WTC11 (cell line): ENCODE results near the gene PSKH1. TPM values are rescaled to one million over a fixed set of nuclear protein-coding genes. Genes with fewer than 3 reads are reported as not detected.

Source experiments
- ATAC-seq: fragments of 200-7000 bp; cut with Tn5 transposase; 2 replicates; pipeline ENCODE4 v1.10.0; 2021; ENCODE audit warnings: mild to moderate bottlenecking, moderate library complexity
- CTCF ChIA-PET: fragments of 300-600 bp; sonication (Branson Sonifier 250); formaldehyde crosslinking; loops from one replicate; lab custom pipeline; 2021; ENCODE audit warnings: antibody characterized with exemption; lab: Charles Lee
- POLR2A ChIA-PET: fragments of 350-600 bp; sonication (Branson Sonifier 250); formaldehyde crosslinking; loops from one replicate; lab custom pipeline; 2021; ENCODE audit warnings: antibody characterized with exemption; lab: Charles Lee
- DNase-seq: peaks from one replicate; pipeline ENCODE4 v3.0.0; 2021; ENCODE audit warnings: low spot score
- H3K27ac Mint-ChIP-seq: 2 replicates; pipeline ENCODE4 v1.8.0; 2021; ENCODE audit warnings: mixed read lengths
- H3K27me3 Mint-ChIP-seq: 2 replicates; pipeline ENCODE4 v1.8.0; 2021; ENCODE audit warnings: low read depth, mild to moderate bottlenecking, moderate library complexity, mixed read lengths
- H3K36me3 Mint-ChIP-seq: 2 replicates; pipeline ENCODE4 v1.8.0; 2021; ENCODE audit warnings: mixed read lengths
- H3K4me1 Mint-ChIP-seq: 2 replicates; pipeline ENCODE4 v1.8.0; 2022; ENCODE audit warnings: mixed read lengths
- H3K4me3 Mint-ChIP-seq: 2 replicates; pipeline ENCODE4 v1.8.0; 2021; ENCODE audit warnings: mild to moderate bottlenecking, moderate library complexity, mixed read lengths
- H3K9me3 Mint-ChIP-seq: 2 replicates; pipeline ENCODE4 v1.8.0; 2021; ENCODE audit warnings: mixed read lengths
- AR ChIP-seq: fragments of 250-450 bp; sonication (Bioruptor Pico); IDR thresholded peaks from 2 replicates; pipeline ENCODE4 v1.9.0; 2021; ENCODE audit warnings: mild to moderate bottlenecking
- CTCF ChIP-seq: fragments of 200-600 bp; IDR thresholded peaks from 2 replicates; pipeline ENCODE4 v1.8.0; 2022; ENCODE audit warnings: antibody characterized with exemption
- E2F1 ChIP-seq: sonication (generic); formaldehyde crosslinking; IDR thresholded peaks from 2 replicates; pipeline ENCODE4 v1.8.0; 2022; ENCODE audit warnings: mild to moderate bottlenecking, missing genetic modification reagents
- E2F5 ChIP-seq: sonication (generic); formaldehyde crosslinking; IDR thresholded peaks from 2 replicates; pipeline ENCODE4 v1.8.1; 2022; ENCODE audit warnings: mild to moderate bottlenecking, moderate library complexity, missing genetic modification reagents
- ETV6 ChIP-seq: sonication (generic); formaldehyde crosslinking; IDR thresholded peaks from 2 replicates; pipeline ENCODE4 v1.8.1; 2022; ENCODE audit warnings: mild to moderate bottlenecking, missing genetic modification reagents
- FOXK1 ChIP-seq: sonication (generic); formaldehyde crosslinking; IDR thresholded peaks from 2 replicates; pipeline ENCODE4 v1.8.0; 2022; ENCODE audit warnings: mild to moderate bottlenecking, moderate library complexity, missing genetic modification reagents
- GTF2I ChIP-seq: fragments of 250-450 bp; sonication (Bioruptor Pico); conservative IDR thresholded peaks from 2 replicates; pipeline ENCODE4 v1.4.0; 2021; ENCODE audit warnings: mild to moderate bottlenecking
- IRF1 ChIP-seq: sonication (generic); formaldehyde crosslinking; IDR thresholded peaks from 2 replicates; pipeline ENCODE4 v1.8.0; 2023; ENCODE audit warnings: missing genetic modification reagents
- NFYB ChIP-seq: sonication (generic); formaldehyde crosslinking; conservative IDR thresholded peaks from 2 replicates; pipeline ENCODE4 v1.8.0; 2022; ENCODE audit warnings: low read depth, missing genetic modification reagents
- PRDM15 ChIP-seq: sonication (generic); formaldehyde crosslinking; IDR thresholded peaks from 2 replicates; pipeline ENCODE4 v1.8.0; 2022; ENCODE audit warnings: missing genetic modification reagents
- USF1 ChIP-seq: sonication (generic); formaldehyde crosslinking; IDR thresholded peaks from 2 replicates; pipeline ENCODE4 v1.8.0; 2022; ENCODE audit warnings: mild to moderate bottlenecking, missing genetic modification reagents
- ZMAT4 ChIP-seq: fragments of 250-450 bp; sonication (Bioruptor Pico); IDR thresholded peaks from 2 replicates; pipeline ENCODE4 v1.9.0; 2021; ENCODE audit warnings: mild to moderate bottlenecking
- ZNF232 ChIP-seq: sonication (generic); formaldehyde crosslinking; IDR thresholded peaks from 2 replicates; pipeline ENCODE4 v1.8.0; 2022; ENCODE audit warnings: mild to moderate bottlenecking, missing genetic modification reagents
- ZNF396 ChIP-seq: fragments of 250-450 bp; sonication (Bioruptor Pico); IDR thresholded peaks from 2 replicates; pipeline ENCODE4 v1.8.0; 2021; ENCODE audit warnings: mild to moderate bottlenecking, moderate library complexity, borderline replicate concordance
- ZNF512 ChIP-seq: sonication (generic); formaldehyde crosslinking; IDR thresholded peaks from 2 replicates; pipeline ENCODE4 v1.8.1; 2022; ENCODE audit warnings: missing genetic modification reagents, borderline replicate concordance
- total RNA-seq: library from RNA; stranded (reverse); gene quantifications from 3 replicates; pipeline ENCODE4 v1.2.3, GENCODE V29; 2021

The PSKH1 gene
- total RNA-seq, 1 experiment from 2014 or later: 32.6 TPM

- no peak for TF ChIP-seq IRF1
- TF ChIP-seq E2F5 (CRISPR knock-in tag): no peak
- no peak for TF ChIP-seq USF1 (CRISPR knock-in tag)
- no peak for TF ChIP-seq PRDM15 (CRISPR knock-in tag)
- TF ChIP-seq ZNF232 (CRISPR knock-in tag): no peak
- no peak for TF ChIP-seq E2F1
- TF ChIP-seq NFYB (CRISPR knock-in tag): no peak
- no peak for TF ChIP-seq ZNF396
- no peak for TF ChIP-seq AR
- TF ChIP-seq CTCF: no peak
- TF ChIP-seq ZMAT4 (CRISPR knock-in tag): no peak
- TF ChIP-seq, all 79 proteins: peak for 0
These were observed 53.1 kb downstream of the PSKH1 start (continued) for GRCh38 chr16:67946128-67946569.

GRCh38 chr16:67946966-67947558 lies 54.0 kb downstream of the PSKH1 start:
- no peak overlapping the region for H3K27ac Mint-ChIP-seq
- ATAC-seq (no peak), DNase-seq (no peak)
- H3K36me3 Mint-ChIP-seq: peaks cover 29% of the 10 kb centered on the region
- H3K4me3 Mint-ChIP-seq: no peak overlapping the region
- H3K27me3 Mint-ChIP-seq: no peaks in the 10 kb centered on the region
- ChIA-PET POLR2A (no interaction called here), CTCF (interaction anchor here (0.9 to 1.2 kb wide), 3 partner anchors 11 to 63 kb away, joined by 4 to 7 read pairs (median 4); no protein-coding TSS in a partner anchor)
- H3K9me3 Mint-ChIP-seq: no peaks in the 10 kb centered on the region
- no peak for TF ChIP-seq ZNF396
- TF ChIP-seq ZNF512 (CRISPR knock-in tag): no peak
- TF ChIP-seq GTF2I (CRISPR knock-in tag): no peak
- TF ChIP-seq ETV6 (CRISPR knock-in tag): no peak
- TF ChIP-seq FOXK1 (CRISPR knock-in tag): no peak
- no peaks in the 10 kb centered on the region for H3K4me1 Mint-ChIP-seq
